Left lobe of liver (tissue), 2 donors: ENCODE measurements around the gene OXTR. TPM values are rescaled to one million over a fixed set of nuclear protein-coding genes. Genes with fewer than 3 reads are reported as not detected.

Source experiments
- ATAC-seq: fragments of 200-7000 bp; cut with Tn5 transposase; one replicate; pipeline ENCODE4 v1.9.1; 2020; ENCODE audit warnings: mild to moderate bottlenecking, moderate library complexity
- DNase-seq: peaks from one replicate; pipeline ENCODE4 v3.0.0-alpha.2; 2020; ENCODE audit warnings: low spot score
- total RNA-seq: library from RNA; stranded (reverse); gene quantifications from one replicate; pipeline ENCODE4 v1.2.1, GENCODE V29; 2021
- donor health status: DM: no; HTN: no; CAD: no; lungs with moderate emphysema.
- donor health status: DM: no; HTN: yes; CAD: no.

OXTR gene
- total RNA-seq, 1 donor from 2014 or later: 0.05 TPM

GRCh38 chr3:8767667-8768363 lies 1.6 kb downstream of the OXTR start:
- DNase-seq (no peak), ATAC-seq (peak; percentile 42)

DNA sequence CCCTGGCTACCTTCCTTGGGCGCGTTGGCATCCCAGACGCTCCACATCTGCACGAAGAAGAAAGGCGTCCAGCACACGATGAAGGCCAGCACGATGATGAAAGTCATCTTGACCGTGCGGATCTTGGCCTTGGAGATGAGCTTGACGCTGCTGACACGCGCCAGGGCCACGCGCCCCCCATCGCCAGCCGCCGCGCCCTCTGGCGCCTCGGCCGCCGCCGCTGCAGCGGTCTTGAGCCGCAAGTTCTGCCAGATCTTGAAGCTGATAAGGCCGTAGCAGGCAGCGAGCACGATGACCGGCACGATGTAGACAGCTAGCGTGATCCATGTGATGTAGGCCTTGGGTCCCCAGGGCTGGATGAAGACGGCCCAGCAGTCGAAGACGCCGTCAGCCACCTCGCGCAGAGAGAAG lies 2.2 kb downstream of the OXTR start:
- ATAC-seq (no peak), DNase-seq (no peak)

DNA sequence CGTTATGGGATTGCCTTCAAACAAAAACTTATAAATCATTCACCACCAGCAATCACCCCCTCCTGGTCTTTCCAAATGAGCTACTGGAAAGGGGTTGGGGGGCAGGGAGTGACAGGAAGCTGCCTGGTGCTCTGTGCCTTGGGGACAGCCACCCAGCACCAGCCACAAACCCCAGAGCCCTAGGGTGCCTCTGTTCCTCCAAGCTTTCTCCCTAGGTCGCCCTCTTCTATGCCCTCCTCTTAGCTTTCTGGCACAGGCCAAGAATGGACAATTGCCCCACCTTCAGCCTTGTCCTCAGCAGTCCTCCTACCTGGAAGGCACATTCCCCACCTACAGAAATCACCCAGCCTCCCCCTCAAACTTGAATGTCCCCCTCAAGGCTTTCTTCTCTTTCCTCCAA lies 3.3 kb downstream of the OXTR start:
- ATAC-seq: no peak
- no peak for DNase-seq

- ATAC-seq: no peak
Measured at GRCh38 chr3:8765528-8765927, 3.9 kb downstream of the OXTR start.

GRCh38 chr3:8764528-8764927 lies 4.9 kb downstream of the OXTR start:
- no peak for ATAC-seq
- no peak for DNase-seq

More at GRCh38 chr3:8765528-8765927, 3.9 kb downstream of the OXTR start:
- DNase-seq: no peak

DNA sequence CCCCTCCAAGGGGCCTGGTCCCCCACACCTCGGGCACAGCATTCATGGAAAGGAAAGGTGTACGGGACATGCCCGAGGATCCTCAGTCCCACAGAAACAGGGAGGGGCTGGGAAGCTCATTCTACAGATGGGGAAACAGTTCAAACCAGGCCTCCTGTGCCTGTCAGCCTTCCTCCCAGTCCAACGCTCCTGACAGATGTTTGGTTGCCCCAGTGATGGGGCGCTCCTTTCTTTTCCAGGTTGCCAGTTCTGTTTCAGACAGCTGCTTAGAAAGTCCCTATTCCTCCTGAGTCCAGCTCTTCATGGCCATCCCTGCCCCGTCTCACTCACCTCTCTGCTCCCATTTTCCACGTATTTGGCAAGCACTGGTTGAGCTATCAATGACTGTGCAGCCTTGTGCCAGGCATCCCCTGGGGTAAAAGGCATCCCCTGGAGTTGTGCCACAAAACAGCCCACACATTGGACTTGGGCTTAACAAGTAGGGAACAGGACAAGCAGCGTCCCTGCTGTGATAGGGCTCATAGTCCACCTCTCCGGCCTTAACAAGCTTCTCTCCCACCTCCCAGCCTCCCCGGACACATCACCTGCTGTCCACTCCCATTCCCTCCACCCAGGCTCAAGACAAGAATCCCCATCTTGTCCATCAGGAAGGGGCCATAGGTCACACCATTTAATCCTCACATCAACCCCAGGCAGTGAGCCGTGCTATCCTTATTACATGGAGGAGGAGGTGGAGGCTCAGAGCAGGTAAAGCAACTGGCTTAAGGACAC lies 6.6 kb downstream of the OXTR start:
- DNase-seq: no peak

DNA sequence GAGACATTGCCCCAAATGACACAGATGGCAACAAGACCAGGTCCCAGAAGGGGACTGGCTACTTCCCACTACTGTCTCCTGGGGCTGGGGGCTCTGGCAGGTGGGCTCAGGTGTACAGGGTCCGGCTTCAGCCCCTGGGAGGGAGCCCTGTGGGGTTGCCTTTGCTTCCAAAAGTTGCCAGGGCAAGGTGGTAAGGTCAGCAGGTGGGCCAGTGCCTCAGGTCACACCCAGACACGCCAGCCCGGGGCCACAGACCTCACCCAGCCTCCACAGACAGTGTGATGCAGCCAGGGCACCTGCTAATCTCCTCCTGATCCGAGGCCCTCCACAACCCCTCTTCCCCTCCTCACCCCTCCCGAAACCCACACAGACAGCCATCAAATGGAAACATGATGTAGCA lies 7.5 kb downstream of the OXTR start:
- DNase-seq: no peak
- no peak for ATAC-seq

More for the DNA sequence above, 6.6 kb downstream of the OXTR start:
- ATAC-seq: no peak

DNA sequence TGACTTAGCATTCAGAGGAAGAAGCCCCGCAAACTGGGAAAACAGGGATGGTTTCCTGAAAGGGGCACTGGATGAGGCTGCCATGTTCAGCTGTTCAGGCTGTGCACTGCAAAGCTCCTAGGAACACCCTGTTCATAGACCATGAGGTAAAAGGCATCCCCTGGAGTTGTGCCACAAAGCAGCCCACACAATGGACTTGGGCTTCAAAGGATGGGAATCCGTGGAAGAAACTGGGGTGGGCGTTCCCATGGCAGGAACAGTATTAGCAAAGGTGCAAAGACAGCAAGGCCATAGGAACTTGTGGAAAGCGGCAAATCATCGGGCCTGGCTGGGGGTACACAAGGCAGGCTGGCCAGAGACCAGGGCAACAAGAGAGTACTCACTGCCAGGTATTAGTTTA lies 8.9 kb downstream of the OXTR start:
- DNase-seq (no peak), ATAC-seq (no peak)

DNA sequence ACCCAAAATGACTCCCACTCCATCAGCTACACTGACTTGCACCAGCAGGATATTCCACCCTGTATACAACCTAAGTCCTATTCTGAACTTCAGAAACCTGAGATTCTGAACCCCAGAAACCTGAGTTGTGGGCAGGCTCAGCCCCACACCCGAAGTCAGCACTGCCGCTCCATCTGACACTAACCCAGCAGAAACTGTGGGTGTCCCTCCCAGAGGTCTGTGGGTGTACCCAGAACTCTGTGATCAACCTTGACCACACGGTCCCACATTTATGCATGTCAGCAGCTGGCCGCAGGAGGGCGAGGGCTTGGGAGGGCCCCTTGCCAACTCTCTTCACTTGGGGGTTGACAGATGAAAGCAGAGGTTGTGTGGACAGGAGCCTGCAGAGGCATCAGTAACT lies 9.3 kb downstream of the OXTR start:
- DNase-seq: no peak
- ATAC-seq: no peak

- no peak for DNase-seq
- ATAC-seq: no peak
Measured at GRCh38 chr3:8759038-8759707, 10.2 kb downstream of the OXTR start.

GRCh38 chr3:8757551-8758518 lies 11.6 kb downstream of the OXTR start:
- ATAC-seq: no peak

DNA sequence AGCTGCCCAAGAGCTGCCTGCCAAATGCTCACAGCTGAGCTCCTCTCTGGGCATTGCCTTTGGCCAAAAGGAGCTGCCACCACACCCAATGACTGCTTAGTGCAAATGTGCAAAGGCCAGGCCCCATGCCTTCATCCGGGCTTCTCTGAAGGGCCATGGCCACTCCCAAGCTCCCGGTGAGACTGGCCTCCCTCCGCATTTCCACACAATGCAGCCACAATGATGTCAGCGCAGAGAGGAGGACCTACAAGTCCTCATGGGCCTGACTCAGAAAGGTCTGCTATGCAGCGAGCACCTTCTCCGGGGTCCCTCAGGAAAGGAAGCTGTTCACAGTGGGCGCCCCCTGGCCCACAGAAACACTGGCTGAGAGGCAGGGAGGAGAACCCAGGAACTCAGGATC lies 12.7 kb downstream of the OXTR start:
- ATAC-seq (no peak), DNase-seq (no peak)

More at GRCh38 chr3:8757551-8758518, 11.6 kb downstream of the OXTR start:
- no peak for DNase-seq

- ATAC-seq (no peak), DNase-seq (no peak)
Measured at GRCh38 chr3:8755564-8756237, 13.7 kb downstream of the OXTR start.

DNA sequence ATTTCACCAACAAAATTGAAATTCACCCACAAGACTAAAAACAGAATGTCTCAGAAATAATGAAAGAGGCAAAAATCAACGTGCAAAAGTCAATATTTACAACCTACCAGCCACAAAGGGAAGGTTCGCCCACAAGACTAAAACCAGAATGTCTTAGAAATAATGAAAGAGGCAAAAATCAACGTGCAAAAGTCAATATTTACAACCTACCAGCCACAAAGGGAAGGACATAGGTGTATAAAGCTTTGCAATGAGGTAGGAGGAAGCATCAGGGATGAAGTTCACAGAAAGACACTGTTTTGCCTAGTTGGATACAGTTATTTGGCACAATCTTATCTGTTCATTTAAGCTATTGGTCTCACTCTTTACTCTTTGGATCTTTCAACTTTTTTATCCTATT lies 14.3 kb downstream of the OXTR start:
- no peak for ATAC-seq
- DNase-seq: no peak

DNA sequence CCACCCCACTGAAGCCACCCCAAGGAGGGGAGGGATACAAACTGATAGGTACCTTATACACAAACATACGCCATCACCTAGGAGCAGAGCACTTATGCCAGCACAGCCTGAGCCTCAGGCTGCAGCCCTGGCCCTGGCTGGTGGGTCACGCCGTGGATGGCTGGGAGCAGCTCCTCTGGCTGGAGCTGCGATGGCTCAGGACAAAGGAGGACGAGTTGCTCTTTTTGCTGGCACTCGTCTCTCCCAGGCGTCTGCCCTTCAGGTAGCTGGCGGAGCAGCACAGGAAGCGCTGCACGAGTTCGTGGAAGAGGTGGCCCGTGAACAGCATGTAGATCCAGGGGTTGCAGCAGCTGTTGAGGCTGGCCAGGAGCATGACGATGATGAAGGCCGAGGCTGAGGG lies 16.6 kb downstream of the OXTR start:
- ATAC-seq (no peak), DNase-seq (no peak)

DNA sequence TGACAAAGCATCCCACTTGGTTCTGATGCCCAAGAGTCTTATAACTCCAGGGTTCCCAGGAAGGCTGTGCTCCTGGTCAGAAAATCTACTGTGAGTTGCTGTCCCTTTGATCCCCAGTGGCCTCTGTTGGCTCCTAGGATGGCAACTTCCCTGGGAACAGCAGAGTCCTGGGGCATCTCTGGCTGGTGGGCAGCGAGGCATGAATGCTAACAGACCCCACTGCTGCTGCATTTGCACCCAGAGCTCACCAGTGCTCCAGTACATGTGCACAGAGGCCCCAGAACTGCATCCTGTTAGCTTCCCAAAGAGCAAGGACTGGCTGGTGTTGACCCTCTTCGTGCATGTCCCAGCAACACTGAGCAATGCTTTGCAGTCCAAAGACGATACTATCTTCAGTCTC lies 20.1 kb downstream of the OXTR start:
- ATAC-seq (no peak), DNase-seq (no peak)

- DNase-seq (no peak), ATAC-seq (no peak)
Measured at GRCh38 chr3:8746780-8747345, 22.6 kb downstream of the OXTR start.

GRCh38 chr3:8745619-8746370 lies 23.6 kb downstream of the OXTR start:
- DNase-seq: no peak

GRCh38 chr3:8743911-8744310 lies 25.5 kb downstream of the OXTR start:
- no peak for ATAC-seq
- DNase-seq: no peak

More at GRCh38 chr3:8745619-8746370, 23.6 kb downstream of the OXTR start:
- no peak for ATAC-seq
